Activated effector memory CD4-positive, alpha-beta T cell treated with Interleukin-2 at 50 U/mL for 16 hours (primary cell): ENCODE data around the gene PERCC1.
"Not testable (repeated sequence)": the region's sequence is repeated elsewhere in the genome, so short reads cannot be mapped to it uniquely, and the experiment has no call there.

Experiments
- DNase-seq: peaks from one replicate; pipeline ENCODE4 v3.0.0-alpha.2; 2020

PERCC1 gene

DNA sequence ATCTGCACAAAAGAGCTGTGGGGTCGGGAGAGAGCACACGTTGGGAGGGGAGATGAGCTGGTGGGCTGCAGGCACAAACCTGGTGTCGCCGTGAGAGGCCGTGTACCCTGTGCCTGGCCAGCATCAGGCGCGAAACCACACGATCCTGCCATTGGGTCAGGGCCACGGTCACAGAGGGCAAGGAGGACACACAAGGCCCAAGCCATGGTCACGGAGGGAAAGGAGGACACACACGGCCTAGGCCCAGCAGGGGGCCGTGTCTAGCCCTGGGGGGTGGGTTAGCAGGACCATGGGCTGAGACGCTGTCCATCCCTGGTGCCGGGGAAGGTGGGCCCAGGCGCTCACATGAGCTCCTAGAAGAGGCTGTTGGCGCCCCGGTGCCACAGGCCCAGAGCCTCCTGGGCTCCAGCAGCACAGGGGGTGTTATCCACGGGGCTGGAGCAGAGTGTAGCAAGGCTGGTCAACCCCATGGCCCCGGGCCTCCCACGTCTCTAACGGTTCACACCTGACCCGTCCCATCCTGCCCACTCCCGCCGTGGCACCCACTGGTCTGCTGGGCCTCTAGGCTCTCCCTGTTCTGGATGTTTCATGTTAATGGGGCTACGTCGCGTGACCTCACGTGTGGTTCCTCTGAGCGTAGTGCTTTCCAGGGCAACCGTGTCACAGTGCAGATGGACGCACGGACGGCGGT lies 21.0 kb downstream of the PERCC1 start:
- no peak for DNase-seq

DNA sequence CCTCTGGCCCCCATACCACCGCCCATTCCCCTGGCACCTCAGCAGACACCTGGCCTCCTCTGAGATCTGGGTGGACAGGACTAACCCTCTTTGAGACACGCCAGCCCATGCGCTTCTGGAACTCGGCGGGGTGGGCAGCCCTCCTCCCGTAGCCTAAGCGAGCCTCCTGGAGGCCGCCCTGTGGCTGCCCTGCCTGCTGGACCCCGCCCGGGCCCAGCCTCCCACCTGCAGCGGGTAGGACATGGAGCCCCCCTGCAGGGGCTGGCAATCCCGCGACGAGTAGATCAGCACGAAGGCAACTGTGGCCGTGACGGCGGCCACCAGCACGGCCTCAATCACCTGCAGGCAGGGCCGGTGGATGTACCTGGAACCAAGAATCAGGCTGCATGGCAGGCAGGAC lies 21.7 kb downstream of the PERCC1 start:
- DNase-seq = no peak

DNA sequence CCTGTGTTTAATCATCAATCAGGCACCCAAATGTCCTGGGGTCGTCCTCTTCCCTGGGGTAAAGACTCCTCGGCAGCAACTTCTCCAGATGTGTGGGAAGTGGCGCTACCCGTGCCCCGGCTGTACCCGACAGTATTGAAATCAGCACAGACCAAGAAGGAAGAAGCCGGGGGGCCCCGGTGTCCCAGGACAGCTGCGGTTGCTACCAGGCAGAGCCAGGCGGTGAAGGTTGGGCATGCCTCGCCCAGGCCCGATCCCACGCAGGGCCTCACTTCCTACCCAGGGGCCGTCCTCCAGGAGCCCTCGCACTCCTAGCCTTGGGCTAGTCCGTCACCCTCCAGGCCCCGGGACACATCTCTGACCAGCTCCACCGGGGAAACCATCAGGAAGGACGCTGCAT lies 22.4 kb downstream of the PERCC1 start:
- DNase-seq = no peak

DNA sequence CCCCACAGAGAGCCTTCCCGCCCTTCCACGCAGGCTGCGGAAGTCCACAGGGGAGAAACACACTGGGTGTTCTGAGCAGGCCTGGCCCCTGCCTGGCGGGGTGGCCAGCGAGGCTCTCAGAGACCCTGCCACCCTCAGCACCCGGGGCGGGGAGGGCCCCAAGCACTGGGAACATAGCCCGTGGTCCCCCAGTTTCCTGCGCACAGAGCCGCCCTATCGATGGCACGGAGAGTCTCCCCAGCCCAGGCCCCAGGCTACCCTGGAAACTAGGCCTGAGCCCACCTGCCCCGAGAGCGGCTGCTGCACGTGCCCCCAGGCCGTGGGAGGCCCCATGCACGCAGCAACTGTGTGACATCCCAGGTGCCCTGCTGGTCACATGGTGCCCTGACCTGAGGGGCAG lies 23.7 kb downstream of the PERCC1 start:
- no peak for DNase-seq

DNA sequence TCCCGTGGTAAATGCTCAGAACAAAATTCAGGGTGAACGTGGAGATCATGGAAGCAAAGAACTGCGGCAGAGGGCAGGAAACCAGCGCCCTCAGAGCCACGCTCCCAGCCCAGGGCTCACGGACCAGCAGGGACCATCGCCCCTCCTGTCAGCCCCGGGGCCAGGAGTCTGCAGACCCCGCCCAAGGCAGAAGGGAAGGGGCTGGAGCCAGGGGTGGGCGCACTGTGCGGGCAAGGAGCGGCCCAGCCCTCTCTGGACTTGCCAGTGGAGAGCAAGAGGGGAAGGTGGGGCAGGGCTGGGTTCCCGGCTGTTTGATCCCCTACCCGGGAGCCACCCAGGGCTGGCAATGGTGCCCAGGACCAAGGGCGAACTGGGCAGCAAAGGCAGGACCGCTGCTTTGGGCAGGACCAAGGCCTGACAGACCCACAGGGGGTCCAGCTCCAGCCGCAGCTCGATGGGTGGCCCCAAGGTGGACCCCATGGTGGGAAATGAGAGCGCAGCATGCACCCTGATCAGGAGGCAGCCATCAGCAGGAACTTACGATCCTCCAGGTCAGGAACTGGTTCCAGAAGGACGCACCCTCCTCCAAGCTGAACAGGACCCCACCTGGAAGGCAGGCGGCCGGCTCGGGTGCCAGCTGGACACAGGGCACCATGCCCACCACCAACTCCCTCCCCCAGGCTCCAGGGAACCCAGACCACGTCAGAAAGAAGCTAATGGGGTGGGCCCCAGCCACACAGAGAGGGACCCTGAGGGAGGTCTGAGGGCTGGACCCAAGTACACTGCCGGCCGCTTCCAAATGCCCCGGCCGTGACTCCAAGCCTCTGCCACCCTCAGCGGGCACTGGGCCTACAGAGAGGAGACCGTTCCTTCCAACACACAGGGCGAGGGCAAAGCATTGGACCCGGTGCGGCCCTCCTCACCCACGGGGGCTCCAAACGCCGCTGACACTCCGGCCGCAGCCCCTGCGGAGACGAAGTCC lies 24.6 kb downstream of the PERCC1 start:
- no peak for DNase-seq

DNA sequence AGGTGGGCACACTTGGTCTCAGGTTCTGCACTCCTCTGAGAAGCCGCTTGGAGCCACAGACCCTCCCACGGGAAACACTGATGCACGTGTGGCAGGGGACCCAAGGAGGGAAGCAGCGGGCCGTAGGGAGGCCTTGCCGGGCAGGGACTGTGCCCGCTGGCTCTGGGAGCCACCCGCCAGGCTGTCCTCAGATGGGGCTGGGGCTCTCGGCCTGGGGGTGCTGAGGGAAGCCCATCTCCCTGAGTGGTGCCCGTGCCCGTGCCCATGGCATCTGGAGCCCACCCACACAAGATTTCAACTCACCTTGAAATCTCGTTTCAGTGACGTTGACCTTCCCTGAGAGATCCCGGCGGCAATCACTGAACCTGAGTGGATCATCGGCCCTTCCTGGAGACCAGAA lies 26.1 kb downstream of the PERCC1 start:
- no peak for DNase-seq

DNA sequence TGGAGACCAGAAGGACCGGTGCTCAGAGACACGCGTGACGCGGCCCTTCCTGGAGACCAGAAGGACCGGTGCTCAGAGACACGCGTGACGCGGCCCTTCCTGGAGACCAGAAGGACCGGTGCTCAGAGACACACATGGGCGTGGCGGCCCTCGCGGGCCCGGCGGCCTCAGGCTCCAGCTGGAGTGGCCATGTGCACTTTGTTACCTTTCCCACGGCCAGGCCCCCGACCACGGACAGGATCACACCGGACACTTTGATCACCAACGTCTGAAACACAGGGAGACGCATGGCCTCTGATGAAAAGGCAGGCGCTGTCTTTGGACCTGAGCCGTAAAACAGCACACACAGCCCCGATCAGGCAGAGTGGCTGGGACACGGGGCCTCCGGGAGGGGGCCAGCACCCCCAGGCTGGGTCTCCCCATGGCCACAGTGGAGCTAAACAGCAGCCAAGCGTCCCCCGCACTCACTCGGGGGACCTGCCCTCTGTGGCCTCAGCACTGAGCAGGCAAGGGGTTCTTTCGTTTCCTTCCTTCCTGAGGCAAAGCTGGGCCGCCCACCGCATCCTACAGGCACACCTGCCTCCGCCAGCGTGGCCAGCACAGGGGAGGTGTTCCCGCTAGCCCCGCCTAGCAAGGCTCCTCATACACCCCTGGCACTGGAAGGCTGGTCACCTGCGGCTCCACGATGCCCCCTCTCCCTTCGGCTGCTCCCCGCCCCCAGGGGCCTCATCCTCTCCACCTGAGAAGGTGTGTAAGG lies 26.8 kb downstream of the PERCC1 start:
- DNase-seq = no peak

DNA sequence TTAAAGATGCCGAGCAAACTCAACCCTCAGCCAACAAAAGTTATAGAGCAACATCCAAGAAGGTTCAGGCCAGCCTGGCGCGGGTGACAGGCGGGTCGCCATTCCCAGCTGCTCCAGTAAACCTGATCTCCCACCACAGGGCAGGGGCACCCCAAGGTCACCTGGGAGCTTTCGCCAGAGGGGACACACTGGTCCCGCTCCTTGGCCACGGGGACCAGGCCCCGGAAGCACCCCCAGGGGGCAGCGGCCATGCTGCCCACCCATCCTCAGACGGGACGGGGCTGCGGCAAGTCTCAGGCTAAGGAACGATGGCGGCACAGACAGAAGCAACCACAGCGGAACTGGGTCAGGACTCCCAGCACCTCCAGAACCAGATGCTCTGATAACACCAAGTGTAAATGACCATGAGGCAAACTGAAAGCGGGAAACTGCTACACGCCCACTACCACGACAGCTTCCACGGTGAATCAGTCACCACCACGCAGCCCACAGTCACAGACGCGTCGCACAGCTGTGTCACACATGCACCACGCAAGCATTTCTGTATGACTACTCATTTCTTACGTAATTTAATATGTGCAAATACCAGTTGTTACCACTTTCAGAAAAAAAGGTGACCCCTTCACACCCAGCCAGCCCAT lies 27.6 kb downstream of the PERCC1 start:
- DNase-seq = no peak

DNA sequence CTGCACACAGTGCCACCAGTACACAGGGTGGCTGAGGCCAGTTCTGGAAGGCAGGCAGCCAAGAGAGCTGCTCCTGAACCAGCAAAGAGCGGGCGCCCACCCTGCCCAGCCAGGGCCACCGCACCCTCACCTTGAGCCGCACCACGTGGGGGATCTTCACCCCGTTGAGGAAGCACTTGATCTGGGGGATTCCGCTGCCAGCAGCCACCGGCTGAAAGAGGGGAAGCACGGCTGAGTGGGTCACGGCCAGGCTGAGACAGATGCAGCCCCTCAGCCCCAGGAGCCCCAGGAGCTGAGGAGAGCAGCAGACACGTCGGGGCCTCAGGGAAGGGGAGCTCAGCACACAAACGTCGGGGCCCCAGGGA lies 28.1 kb downstream of the PERCC1 start:
- no peak for DNase-seq

DNA sequence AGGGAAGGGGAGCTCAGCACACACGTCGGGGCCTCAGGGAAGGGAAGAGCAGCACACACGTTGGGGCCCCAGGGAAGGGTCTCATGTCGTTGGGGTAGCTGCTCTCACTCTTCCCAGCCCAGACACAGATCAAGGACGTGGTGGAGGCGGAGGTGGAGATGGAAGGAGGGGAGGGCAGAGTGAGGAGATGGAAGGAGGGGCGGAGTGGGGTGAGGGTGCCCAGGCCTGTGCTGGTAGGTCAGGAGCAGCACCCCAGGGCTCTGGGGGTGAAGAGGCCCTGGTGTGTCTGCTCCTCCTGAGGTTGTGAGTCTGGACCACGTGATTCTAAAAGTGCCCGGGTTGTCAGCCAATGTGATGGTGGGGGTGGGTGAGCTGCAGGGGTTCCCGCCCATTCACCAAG lies 29.1 kb downstream of the PERCC1 start:
- DNase-seq = no peak

DNA sequence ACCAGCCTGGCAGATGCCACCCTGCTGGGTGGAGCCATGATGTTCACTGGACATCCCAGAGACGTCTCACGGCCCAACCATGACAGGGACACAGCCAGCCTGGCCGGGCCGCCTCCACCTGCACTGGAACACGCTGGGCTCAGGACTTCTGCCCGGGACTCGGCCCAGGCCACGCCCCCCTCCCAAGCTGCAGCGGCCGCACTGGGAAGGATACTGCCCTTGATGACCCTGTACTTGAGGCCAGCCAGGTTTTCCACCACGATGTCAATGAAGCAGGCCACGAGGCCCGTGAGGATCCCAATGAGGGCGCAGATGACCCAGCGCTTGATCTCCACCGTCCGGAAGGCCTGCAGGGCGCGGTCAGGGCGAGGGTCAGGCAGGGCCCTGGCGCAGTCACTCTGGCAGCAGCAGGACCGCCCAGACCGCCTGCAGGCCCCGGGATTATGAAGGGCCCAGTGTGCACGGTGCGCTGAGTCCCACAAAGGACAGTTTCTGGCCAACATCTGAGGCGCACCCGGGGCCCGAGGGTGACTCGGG lies 29.8 kb downstream of the PERCC1 start:
- no peak for DNase-seq

DNA sequence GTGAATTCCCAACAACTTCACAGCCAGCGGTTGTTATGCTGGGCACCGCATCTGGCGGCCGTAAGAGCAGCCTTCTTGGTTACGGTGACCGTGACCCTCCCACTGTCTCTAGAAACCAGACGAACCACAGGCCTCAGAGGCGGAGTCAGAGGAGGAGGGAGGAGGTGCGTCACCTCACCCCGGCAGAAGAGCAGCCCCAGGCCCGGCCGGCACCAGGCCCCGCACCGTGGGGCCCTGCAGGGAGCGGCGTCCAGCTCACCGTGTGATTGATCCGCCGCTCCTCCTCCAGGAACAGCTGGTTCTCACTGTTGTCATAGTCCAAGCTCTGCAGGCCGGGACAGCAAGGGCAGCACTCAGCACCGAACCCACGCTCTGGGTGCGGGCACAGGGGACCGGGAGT lies 30.3 kb downstream of the PERCC1 start:
- DNase-seq = no peak

DNA sequence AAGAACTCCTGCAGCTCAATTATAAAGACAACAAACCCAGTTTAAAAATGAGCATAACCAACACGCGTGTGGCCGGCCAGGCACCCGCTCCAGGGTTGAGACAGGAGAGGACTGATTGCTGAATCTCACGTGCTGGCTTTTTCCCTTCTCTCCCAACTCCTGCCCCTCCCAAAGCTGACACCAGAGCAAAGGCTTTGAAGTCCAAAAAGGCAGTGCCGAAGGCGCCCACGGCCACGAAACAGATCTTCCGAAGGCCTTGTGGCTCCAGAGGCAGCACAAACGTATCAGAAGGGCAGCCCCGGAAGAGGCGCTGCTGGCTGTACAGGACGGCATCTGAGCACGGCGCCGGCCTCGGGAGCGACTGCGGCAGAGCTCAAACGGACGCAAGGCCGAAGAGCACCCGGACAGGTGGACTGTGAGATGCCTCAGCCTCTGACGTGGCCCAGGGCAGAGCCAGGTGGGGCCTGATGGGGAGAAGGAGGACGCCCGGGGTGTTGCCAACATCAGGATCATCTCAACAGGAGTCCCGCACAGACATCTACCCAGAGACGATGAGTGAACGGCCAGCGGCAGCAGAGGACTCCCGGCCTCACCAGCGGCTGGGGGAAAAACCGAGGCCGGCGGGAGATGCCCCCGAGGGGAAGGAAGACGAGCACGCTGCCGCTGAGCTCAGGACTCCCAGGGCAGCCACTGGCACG lies 33.5 kb downstream of the PERCC1 start:
- DNase-seq = no peak

DNA sequence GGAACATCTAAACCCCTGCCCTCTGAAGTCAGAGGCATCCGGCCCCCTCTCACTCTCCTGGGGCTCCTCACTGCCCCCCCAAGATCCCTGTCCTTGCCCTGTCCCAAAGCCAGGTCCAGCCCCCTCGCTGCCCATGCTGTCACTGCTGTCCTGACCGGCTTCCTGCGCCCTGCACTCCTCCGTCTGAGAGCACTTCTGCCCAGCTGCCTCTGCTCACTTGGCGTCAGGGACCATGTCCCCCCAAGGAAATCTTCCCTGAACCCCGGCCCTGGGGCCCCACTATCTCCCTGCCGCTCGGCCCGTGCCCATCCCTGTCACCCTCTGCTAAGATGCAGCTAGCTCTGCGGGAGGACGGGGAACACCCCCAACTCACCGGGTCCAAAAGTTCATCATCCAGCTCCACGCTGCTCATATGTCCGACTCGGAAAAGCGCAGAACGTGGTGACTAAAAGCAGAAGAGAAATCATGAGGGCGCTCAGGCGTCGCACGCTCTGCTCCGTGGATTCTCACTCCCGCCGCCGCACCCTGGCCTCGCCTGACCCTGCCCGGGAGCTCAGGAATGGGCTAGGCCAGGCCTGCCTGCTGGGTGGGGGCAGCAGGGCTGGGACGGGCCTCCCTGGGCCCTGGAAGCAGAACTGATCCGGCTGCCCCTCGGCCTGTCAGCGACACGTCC lies 34.2 kb downstream of the PERCC1 start:
- no peak for DNase-seq

DNA sequence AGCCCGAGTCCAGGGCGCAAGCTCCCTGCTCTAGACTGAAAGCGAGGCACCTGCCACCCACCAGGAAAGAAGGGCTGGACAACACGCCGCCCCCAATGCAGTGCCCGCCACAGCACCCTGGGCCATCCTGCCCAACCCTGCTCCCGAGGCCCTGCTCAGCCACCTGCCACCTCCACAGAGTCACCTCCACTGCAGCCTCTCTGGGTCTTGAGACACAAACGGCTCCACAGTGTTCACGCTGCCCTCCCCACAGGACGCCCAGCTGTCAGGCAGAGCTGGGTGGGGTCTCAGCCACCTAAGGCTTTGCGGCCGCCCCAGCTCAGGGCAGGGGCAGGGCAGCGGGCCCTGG lies 34.7 kb downstream of the PERCC1 start:
- DNase-seq = no peak

DNA sequence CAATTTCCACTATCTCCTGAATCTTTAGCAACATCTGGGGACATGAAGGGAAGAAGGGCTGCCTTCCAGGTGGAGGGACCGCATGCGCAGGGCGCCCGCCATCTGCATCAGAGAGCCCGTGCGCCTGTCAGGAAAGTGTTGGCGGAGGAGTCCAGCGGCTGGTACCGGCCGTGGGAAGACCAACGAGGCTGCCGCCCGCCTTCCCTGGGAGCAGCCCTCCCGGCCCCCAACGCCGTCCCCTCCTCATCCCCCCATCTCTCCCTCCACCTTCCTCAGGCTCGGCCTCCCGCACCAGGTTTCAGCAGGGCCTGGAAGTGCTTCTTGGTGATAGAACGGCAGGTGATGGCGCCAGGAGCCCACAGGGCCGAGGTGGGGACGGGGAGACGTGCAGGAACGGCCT lies 35.2 kb downstream of the PERCC1 start:
- no peak for DNase-seq

DNA sequence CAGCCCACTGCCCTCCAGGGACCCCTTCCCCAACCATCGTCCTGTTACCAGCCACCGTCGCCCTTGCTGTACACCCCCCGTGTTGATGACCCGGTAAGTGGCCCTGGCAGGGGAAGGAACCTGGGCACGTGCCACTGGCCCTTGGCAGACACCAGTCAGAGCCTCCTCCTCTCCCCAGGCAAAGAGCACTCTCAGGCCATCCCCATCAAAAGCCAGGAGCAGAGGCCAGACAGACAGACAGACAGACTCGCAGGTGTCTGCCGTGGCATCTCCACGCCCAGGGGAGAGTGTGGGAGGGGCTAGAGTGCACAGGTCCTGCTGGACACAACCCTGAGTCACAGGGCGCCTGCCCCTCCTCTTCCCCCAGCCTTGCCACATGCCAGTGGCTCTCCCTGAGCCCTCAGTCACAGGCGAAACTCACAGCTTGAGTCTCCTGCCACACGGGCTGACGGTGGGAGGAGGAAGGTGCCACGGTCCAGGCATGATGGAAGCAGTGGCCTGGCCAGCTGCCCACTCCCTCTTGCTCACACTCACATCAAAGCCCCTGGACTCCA lies 36.2 kb downstream of the PERCC1 start:
- no peak for DNase-seq

DNA sequence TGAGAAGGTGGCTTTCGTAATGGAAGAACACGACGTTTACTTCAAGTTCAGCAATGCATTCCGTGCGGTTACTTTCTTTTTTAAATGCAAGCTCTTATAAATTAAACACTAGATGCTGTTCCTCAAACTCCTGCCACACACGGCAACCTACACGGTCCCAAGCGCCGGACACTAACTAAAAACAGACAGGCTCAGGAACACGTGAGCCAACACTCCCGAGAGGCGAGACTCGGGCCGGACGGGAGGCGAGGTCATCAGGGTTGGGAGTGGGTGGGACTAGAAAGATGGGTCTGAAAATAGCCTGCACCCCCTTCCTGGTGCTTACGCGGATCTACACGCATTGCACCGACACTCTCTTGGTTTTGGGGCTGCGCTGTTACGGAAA lies 37.5 kb downstream of the PERCC1 start:
- DNase-seq = no peak

DNA sequence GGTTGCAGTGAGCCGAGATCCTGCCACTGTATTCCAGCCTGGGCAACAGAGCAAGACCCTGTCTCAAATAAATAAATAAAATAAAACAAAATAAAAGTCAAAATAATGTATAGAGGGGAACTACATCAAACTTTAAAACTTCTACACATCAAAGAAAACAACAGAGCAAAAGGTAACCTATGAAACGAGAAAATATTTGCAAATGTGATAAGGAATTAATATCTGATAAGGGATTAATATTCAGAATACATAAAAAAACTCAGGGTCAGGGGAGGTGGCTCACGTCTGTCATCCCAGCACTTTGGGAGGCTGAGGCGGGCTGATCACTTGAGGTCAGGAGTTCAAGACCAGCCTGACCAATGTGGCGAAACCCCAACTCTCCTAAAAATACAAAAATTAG lies 38.3 kb downstream of the PERCC1 start:
- DNase-seq = not testable (repeated sequence)

DNA sequence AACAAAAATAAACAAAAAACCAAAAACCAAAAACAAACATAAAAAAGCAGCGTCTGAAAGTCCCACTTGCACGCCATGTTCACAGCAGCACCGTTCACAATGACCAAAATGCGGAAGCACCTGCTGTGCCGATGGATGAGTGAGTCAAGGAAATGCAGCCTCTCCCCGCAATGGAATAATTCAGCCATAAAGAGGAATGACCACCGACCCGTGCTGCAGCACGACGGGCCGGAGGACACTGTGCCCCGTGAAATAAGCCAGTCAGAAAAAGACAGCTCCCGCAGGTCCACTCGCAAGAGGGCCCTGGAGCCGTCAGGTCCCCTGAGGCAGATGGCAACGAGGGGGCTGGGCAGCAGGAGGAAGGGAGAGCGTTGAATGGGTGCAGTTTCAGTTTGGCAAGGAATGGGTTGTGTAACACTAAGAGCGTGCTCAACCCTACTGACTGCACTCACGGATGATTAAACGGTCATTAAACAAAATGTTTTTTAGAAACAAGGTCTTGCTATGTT lies 38.9 kb downstream of the PERCC1 start:
- DNase-seq = no peak
